HT-29 (cell line): Measurements from ENCODE around the gene RANBP3L. TPM values are rescaled to one million over a fixed set of nuclear protein-coding genes. Genes with fewer than 3 reads are reported as not detected.
"Not testable (repeated sequence)": the region's sequence is repeated elsewhere in the genome, so short reads cannot be mapped to it uniquely, and the experiment has no call there.

Source experiments
- DNase-seq: peaks from one replicate; pipeline ENCODE4 v3.0.0-alpha.2; 2015; ENCODE audit warnings: low spot score
- total RNA-seq: library from RNA; depleted of rRNA; stranded (reverse); fragments of >200 nt; shearing (Covaris generic); gene quantifications from 2 replicates; pipeline ENCODE4 v1.2.3, GENCODE V29; 2014; rRNA removed

RANBP3L gene, protein sequence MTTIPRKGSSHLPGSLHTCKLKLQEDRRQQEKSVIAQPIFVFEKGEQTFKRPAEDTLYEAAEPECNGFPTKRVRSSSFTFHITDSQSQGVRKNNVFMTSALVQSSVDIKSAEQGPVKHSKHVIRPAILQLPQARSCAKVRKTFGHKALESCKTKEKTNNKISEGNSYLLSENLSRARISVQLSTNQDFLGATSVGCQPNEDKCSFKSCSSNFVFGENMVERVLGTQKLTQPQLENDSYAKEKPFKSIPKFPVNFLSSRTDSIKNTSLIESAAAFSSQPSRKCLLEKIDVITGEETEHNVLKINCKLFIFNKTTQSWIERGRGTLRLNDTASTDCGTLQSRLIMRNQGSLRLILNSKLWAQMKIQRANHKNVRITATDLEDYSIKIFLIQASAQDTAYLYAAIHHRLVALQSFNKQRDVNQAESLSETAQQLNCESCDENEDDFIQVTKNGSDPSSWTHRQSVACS
- not detected in 2 replicates for total RNA-seq

- no peak for DNase-seq
Measured at GRCh38 chr5:36301858-36302603, at the start of gene RANBP3L. Gene RANBP3L, minus strand, starts transcription at chr5:36301902. Its CDS starts 486 bp downstream, at chr5:36301416.

DNA sequence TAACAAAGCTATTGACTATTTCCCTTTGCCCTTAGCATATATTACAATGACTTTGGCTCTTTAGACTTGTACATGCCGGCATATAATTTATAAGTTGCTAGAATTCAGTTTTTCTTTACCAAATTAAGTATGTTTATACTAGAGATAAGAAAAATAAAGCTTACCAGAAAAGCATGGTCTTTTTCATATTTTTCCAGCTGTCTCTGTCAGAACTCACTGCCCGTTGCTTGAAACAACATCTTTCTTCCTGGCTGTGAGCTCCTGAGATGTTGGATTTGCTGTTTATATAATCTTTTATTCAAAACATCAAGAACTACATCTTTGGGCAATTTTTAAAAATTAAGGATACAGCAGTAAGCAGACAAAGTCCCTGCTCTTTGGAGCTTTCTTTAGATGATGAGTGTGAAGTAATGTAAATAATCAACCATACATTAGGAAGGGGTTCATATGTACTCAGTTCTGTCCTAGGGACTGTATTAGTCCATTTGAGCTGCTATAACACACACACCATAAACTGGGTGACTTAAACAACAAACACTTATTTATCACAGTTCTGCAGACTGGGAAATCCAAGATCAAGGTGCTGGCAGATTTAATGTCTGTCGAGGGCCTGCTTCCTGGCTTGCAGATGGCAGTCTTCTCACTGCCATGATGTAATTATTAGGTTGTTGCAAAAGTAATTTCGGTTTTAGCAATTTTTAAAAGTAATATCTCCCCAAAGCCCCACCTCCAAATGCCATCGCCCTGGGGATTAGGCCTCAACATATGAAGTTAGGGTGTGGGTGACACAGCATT, 45.4 kb upstream of the RANBP3L start:
- no peak for DNase-seq

- DNase-seq = no peak
Measured at GRCh38 chr5:36344899-36345298, 43.2 kb upstream of the RANBP3L start.

GRCh38 chr5:36341720-36342119, 40.0 kb upstream of the RANBP3L start:
- not testable (repeated sequence) for DNase-seq

DNA sequence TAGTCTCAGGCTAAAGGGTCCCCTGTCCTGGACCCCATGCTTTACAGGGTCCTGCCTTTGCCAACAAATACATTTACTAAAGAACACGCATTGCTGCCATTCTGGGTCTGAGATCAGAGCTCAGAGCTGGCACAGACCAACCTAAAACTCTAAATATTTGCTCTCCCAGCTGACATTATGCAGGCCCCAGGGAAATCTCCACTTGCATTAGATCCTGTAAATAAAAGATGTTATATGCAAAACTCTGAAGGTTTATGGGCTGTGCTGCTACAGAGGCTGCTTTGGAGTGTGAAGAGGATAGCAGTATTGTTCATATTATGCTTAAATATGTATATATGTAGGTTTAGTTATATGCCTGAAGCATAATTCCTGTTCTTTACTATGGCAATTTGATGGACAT, 35.9 kb upstream of the RANBP3L start:
- no peak for DNase-seq

DNA sequence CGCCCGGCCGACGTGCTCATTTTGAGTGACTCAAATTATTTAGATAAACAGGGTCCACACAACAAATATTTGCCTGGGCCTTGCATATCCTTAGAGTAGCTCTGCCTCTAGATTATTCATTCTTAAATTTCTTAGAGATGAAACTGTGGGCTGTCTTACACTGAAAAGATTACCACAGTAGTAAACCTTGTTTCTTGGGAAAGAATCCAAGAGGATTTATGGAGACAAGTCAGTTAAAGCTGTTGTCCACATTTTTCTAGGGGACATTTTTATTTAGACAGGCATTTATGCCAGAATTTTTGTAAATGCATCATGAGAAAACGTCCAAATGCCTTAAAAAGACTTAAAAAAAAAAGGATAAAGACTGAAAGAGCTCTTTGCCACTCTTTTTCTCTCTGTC, 32.6 kb upstream of the RANBP3L start:
- no peak for DNase-seq

- DNase-seq = not testable (repeated sequence)
Measured at GRCh38 chr5:36332720-36333119, 31.0 kb upstream of the RANBP3L start.

DNA sequence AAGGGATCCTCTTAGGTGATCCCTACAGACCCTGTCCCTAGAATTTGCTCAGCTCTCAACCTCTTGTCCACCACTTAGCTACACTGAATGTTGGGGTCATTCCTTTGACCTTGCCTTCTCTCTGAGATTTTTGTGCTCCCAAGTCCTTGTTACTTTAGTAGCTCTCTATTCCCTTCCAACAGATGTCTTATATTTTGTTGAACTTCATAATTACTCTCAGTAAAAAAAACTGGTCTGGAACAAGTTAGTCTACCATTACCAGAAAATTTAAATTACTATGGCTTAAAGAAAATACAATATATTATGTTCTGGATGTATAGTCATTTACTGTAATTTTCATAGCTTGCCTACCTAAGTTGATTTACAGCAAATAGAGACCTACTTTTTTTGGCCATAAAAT, 23.5 kb upstream of the RANBP3L start:
- no peak for DNase-seq

DNA sequence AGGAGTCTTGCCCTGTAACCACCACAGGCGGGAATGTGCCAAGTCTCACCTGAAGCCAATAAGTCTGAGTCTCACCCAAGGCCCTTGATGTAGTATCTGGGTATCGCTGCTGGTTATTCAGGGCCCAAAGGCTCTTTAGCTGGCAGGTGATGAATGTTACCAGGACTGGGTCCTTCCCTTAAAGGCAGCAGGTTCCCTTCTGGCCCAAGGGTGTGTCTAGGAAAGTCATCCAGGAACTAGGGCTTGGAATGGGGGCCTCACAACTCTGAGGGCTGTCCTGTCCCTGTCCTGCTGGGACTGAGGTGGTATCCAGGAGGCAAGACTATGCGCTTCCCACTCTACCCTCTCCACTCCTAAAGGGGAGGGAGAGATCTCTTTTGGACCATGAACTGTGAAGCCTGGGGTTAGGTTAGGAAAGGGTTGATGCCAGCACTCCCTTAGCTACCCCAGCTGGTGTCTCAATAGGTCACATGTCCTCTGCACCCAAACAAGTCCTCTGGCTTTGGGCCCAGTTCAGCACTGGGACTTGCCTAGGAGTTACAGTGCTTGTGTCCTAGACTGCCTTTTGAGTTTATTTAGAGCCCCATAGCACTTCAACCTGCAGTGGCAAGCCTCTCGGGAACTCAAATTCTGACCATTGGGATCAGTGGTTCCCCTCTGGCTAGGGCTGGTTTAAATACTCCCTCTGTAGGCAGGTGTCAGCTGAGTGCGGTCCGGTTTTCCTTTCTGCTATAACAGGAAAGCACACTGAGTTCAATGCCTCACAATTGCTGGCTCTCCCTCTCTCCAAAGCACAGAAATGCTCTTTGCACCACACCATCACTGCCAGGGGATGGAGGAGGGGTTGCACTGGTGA, 22.5 kb upstream of the RANBP3L start:
- no peak for DNase-seq

- DNase-seq = no peak
Measured at GRCh38 chr5:36312953-36313672, 11.4 kb upstream of the RANBP3L start.

GRCh38 chr5:36311956-36312355, 10.3 kb upstream of the RANBP3L start:
- DNase-seq = no peak

DNA sequence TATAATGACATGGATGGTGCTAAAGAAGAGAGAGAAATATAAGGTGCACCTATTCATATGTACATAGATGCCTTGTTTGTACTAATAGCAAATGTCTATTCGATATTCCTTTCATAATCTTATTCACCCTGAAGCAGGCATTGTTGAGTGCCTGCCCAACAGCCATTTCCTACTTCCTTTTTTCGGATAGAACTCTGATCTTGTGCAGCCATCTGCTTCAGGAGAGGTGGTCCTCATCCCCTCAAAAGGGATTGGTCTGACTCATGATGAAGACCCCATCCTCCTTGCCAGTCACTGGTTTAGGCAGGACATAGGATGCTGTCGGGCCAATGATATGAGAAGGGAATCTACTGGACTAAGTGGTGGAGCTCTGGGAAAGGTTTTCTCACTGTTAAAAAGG, 8.4 kb upstream of the RANBP3L start:
- no peak for DNase-seq

DNA sequence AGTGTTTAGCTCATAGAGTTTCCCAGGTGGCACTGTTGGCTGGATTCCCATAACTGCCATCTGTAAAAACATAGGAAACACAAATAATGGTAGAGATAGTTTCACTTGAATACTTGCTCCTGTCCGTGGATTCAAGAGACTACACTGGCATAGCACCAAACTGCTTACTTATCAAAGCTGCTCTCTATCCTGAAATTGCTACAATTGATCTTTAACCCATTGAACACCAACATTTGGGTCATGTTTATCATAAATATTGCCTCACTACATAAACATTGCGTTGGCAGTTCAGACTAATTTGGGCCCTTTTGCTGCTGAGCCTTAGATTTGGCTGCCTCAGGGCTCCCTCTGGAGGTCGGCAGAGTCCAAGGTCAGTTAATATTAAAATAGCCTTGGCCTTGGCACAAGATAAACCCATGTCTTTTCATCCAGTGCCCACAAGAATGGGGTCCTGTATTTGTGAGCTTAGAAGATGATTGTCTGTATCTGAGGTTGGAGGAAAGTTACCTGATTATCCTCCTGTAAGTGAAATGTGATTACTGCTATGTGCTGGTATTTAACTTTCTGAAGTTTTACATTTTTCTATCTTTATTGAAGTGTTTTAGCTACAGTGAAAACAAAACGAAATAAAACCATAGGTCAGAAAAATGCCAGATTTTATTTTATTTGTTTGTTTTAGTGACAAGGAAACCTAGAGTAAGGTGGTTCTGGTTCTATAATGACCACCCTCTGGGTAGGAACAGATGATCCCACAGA, 4.0 kb upstream of the RANBP3L start:
- peak; percentile 72 for DNase-seq

DNA sequence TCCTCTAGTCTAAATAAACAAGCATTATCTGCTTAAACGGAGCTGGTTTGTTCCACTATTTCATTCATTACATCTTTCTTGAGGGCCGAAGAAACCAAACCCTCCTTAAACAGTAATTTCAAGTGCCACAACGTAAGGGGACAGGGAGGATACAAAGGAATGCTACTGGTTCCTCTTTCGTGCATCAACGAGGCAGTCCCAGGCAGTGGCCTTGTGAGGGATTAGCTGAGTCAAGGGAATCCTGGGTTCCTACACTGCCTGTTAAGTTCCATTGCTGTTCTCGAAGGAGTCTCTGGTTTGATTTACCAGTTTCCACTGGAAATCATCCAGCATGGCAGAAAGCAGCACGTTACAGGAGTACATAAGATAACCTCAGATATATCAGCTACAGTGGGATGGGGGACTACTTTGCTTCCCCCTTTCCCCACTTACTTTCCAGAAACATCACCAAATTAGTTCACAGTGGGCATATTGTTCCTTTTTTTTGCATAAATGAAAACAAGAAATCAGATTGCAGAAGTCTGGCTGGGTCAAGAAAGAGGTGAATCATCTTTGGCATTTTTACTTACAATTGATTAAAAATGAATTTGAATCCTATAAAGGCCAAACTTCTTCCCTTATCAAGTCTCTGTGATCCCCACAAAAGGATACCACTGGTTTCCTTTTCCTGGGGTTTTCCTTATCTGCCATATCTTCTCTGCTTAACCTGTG, 2.5 kb upstream of the RANBP3L start:
- no peak for DNase-seq

DNA sequence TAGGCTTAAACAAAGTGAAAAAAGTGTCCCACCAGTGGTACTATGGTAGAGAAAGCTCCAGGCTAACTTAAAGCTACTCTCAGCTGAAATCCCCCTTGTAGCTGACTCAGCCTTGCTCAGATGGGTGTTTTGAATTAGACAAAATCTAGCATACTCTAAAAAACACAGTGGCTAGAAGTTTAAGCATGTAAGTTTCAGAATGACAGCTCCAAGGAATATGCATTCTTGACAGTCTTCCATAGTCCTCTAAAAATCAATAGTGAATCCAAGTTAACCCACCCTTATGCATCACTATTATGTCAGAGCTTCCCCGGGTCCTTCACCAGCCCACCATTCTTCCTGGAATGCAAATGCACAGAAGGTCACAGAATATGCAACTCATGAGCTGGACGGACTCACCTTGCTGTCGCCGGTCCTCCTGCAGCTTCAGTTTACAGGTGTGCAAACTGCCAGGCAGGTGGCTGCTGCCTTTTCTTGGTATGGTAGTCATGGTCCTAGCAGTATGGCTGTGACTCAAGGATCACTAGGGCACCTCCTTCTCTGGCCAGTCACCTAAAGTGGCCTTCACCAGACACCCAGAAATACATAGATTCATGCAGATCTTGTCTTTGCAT, 668 bp downstream of the RANBP3L start:
- no peak for DNase-seq

- no peak for DNase-seq
Measured at GRCh38 chr5:36300191-36300926, 1.3 kb downstream of the RANBP3L start.

DNA sequence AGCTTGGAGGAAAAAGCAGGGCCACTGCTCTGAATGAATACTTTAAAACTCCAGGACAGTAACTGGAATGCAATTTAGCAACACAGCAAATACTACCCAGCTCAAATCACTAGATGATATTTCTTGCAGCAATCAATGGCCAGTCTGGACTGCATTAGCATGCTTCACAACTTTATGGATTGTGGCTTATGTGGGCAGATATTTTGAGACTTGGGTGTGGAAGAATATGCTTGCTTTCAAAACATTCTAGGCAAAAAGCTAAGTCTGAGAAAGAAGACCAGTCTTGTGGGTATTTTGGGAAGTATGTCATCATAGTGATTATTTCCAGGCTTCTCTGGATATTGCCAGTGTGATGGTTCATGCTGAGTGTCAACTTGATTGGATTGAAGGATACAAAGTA, 3.1 kb downstream of the RANBP3L start:
- no peak for DNase-seq

DNA sequence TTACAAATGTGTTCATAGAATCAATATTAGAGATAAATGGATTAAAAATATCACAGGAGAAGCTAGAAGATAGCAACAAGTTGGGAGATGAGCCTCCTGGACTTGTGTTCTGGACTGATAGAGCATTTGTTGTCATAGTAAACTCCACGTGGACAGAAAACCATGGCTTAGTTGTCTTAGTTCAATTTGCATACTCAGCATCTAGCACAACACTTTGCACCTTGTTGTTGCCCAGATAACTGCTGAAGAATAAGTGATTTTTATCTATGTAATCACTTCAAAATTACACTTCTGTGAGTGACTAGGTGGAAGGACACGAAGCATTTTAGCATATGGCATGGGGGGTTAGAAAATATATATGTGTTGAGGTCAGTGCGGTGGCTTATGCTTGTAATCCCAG, 4.0 kb downstream of the RANBP3L start:
- DNase-seq = no peak
